Measurements from ENCODE around the gene TNIK.

Gene TNIK

DNA sequence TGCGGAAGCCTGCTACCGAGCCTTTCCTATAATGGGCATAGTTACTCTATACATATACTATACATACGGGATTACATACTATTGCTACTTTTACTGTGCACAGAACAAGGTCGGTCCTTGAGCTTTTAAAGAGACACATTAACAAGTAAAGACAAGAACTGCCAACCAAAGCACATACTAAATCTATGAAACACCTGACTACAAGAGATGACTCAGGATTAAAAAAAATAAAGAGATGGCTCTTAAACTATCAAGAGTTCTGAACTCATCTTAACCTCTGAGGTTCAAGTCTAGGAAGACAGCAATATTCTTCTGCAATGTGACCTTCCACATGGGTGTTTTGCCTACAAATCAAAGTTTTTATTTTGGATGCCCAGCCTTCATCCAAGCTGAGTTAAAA lies 106.8 kb downstream of the TNIK start:
- no peak for DNase-seq (ENCODE audit: low spot score)
- TF ChIP-seq, protein P1, sequence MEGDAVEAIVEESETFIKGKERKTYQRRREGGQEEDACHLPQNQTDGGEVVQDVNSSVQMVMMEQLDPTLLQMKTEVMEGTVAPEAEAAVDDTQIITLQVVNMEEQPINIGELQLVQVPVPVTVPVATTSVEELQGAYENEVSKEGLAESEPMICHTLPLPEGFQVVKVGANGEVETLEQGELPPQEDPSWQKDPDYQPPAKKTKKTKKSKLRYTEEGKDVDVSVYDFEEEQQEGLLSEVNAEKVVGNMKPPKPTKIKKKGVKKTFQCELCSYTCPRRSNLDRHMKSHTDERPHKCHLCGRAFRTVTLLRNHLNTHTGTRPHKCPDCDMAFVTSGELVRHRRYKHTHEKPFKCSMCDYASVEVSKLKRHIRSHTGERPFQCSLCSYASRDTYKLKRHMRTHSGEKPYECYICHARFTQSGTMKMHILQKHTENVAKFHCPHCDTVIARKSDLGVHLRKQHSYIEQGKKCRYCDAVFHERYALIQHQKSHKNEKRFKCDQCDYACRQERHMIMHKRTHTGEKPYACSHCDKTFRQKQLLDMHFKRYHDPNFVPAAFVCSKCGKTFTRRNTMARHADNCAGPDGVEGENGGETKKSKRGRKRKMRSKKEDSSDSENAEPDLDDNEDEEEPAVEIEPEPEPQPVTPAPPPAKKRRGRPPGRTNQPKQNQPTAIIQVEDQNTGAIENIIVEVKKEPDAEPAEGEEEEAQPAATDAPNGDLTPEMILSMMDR (IDR thresholded peaks at IDR 0.05), result no peak
- Histone ChIP-seq H3K27ac (no peak overlapping the region), H3K4me3 (no peak overlapping the region)

DNA sequence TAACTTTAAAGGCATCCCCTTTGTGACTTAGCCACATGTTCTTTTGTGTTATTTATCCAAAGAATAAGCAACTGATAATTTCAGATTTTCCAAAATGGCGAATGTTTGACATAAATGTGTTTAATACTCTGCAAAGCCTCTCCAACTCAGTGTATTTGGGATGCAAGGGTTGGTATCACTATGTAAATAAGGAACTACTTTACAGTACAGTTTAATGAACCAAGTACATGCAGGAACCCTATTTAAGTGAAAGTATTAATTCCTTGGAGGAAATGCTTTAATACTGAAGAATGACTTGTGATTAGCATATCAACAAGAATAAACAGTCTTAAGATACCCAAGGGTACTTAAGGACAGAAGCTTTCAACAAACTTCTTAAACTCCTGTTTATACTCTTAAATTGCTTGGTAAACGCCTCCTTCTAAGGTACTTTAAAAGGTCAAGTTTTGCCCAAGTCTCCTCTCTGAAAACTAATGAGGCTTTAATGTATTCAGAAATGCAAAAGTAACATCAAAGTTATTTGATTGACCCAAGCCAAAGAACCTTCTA lies 107.7 kb downstream of the TNIK start:
- Histone ChIP-seq H3K4me3 (no peak overlapping the region), H3K27ac (no peak overlapping the region)
- TF ChIP-seq, protein P1 (IDR thresholded peaks at IDR 0.05), result no peak
- no peak for DNase-seq (ENCODE audit: low spot score)

DNA sequence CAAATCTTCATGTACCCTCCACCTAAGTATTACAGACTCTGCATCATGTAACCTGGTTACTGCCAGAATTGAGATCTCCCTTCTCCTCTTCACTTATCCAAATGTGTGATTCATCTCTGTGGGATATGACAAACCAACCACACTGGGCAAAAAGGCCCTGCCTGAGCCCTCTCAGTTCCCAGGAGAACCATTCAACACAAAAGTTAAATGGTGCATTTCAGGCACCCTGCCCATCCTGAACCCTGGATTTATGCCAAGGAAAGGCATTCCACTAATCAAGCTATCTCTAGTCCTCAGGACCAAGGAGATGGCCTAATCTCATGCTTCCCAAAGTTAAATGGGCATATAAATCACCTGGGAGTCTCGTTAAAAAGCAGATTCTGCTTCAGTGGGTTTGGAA lies 108.5 kb downstream of the TNIK start:
- H3K27ac ChIP-seq, result no peak overlapping the region
- TF ChIP-seq, protein P1 (IDR thresholded peaks at IDR 0.05), result no peak

DNA sequence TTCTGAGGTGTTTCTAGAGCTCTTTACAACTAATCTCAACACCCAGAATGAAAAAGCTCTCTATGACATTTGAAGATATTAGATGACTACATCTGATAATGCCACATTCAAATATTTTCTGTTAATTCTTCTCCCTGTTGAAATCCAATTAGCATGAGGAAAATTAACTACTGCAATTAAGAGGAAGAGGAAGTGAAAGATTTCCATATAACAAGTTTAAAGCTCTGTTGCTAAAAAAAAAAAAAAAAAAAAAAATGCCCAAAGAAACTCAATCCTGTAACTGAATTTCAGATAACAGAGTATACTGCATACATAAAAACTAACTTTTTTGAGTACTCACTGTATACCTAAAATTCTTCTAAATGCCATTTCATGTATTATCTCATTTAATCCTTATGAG lies 109.8 kb downstream of the TNIK start:
- TF ChIP-seq, protein P1 (IDR thresholded peaks at IDR 0.05), result no peak
- H3K27ac ChIP-seq, result no peak overlapping the region
- DNase-seq (ENCODE audit: low spot score), result no peak
- H3K4me3 ChIP-seq, result no peak overlapping the region

More for the DNA sequence above, 108.5 kb downstream of the TNIK start:
- H3K4me3 ChIP-seq, result no peak overlapping the region
- DNase-seq (ENCODE audit: low spot score), result no peak

DNA sequence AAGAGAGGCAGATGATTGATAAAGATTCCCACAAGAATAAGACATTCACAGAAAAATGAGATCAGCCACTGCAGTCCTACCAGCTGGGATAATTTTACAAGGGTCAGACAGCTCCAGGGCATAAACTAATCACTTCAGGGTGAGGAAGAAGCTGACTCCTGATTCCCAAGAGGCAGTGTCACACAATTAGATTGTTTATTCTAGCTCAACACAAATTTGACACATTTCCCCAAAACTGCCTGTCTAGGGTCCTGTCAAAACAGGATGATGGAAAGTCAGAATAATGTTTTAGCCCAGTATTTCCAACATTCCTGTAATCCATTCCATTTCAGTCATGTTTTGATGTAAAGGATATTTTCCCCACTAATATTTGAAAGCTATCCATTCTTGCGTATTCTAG lies 110.8 kb downstream of the TNIK start:
- no peak overlapping the region for H3K27ac ChIP-seq
- no peak for DNase-seq (ENCODE audit: low spot score)
- H3K4me3 ChIP-seq, result no peak overlapping the region
- TF ChIP-seq, protein P1 (IDR thresholded peaks at IDR 0.05), result no peak

DNA sequence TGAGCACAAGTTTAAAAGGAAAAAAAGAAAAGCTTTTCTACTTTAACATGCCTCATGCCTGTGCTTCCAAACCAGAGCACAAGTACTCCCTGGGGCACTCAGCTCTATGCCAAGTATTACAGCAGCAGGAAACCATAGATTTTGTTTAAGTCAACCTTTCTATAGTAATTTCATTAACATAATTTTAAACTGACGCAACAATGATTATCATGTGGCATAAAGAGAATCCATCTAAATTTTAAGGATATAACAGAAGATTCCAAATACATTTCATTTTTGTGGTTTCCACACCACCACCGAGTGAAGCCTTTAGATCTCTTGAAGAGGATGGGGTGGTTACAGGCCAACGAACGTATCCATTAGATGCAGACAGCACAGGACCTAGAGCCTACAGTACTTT lies 112.1 kb downstream of the TNIK start:
- TF ChIP-seq, protein P1 (IDR thresholded peaks at IDR 0.05), result no peak
- DNase-seq (ENCODE audit: low spot score), result no peak
- H3K27ac ChIP-seq, result peak overlapping the region in 1 of 2 donors; percentile 6
- no peak overlapping the region for H3K4me3 ChIP-seq

DNA sequence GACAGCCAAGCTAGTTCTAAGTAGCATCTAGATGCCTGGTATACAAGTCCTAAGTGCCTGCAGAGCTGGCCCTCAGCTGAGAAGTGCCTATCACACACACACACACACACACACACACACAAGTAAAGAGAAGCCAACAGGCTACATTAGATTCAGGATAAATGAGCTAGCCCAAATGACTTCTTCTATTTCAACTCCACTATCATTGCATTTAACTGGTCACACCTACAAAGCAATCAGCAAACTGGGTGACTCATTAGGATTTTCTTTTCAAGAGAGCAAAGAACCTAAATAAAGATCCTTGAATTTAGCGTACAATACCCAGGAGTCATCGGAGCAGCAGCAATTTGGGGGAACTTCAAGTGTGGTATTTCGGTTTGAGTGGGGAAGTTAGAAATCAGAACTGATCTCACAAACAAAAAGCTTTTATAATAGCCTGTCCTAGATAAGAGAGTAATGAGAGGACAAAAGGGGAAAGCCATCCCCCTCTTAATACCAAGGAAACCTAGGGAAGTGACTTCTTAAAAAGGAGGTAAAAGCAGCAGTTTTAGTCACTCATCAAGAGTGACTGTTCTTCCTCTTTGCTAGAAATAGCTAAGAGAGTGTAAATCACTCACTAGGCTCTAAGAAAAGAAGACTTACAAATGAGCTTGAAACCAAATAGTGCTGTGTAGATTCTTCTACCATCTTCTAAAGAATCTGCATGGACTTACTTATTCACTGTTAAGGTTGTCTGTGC lies 112.7 kb downstream of the TNIK start:
- H3K27ac ChIP-seq, result peak overlapping the region; percentile 6 to 19
- DNase-seq (ENCODE audit: low spot score), result no peak
- TF ChIP-seq, protein P1 (IDR thresholded peaks at IDR 0.05), result no peak
- H3K4me3 ChIP-seq, result no peak overlapping the region

All from coronary artery (tissue), 2 donors.